IPS DF 6.9 (cell line): ENCODE results near the gene ANKMY1.

ENCODE experiments used
- DNase-seq: peaks from one replicate; pipeline ENCODE4 v3.0.0-alpha.2; 2013; ENCODE audit warnings: low read depth, low spot score
- H3K27ac ChIP-seq: one replicate; pipeline ENCODE4 v1.5.1; 2013; ENCODE audit warnings: low read length, control low read depth
- H3K27me3 ChIP-seq: 2 replicates; pipeline ENCODE4 v1.6.1; 2013; ENCODE audit warnings: mild to moderate bottlenecking, low read length; ENCODE audit not compliant: control insufficient read depth, insufficient read depth
- H3K36me3 ChIP-seq: 2 replicates; pipeline ENCODE4 v1.6.1; 2013; ENCODE audit warnings: low read length; ENCODE audit not compliant: control insufficient read depth, insufficient read depth
- H3K4me1 ChIP-seq: 2 replicates; pipeline ENCODE4 v1.6.1; 2013; ENCODE audit warnings: low read length; ENCODE audit not compliant: control insufficient read depth, insufficient read depth
- H3K4me3 ChIP-seq: 2 replicates; pipeline ENCODE4 v1.5.1; 2013; ENCODE audit warnings: mild to moderate bottlenecking, low read length
- H3K9me3 ChIP-seq: 2 replicates; pipeline ENCODE4 v1.6.1; 2013; ENCODE audit warnings: low read length, inconsistent platforms; ENCODE audit not compliant: control insufficient read depth, insufficient read depth
- WGBS: extraction: QIAGEN DNeasy Blood & Tissue Kit; methylation state at CpG from one replicate; pipeline ENCODE4 v1.1.7; 2013; ENCODE audit warnings: mixed read lengths, missing lambda C conversion rate; ENCODE audit not compliant: insufficient read length, insufficient coverage; 5-methylcytosine and 5-hydroxymethylcytosine counted together

Gene ANKMY1

DNA sequence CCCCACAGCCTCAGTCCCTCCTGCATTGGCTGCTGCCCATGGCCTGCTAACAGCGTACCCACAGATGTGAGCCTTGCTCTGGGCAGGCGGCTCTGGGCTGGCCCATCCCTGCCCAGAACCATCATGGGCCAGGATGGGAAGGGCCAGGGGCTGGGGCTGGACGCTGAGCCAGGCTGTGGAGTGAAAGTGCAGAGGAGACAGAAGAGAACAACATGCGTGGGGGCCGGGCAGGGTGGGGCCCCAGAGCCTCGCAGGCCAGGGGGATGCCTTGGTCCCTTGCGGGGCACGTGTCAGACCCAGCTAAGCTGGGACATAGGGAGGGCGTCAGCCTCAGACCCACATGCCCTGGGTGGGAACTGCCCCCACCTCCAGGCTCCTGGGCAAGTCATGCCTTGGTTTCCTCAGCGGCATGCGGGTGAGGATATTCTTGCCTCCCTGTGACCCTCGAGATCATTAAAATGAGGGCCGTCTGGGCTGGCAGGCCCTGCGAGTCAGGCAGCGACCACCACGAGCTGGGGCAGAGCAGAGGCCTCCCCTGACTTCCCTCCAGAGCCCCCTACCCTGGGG, 95.0 kb downstream of the ANKMY1 start:
- WGBS = no CpG with 5 or more reads among the region's 16 CpGs
- Histone ChIP-seq H3K9me3 (no peaks in the 10 kb centered on the region), H3K27me3 (no peaks in the 10 kb centered on the region), H3K36me3 (peaks cover 9% of the 10 kb centered on the region), H3K4me1 (peaks cover 9% of the 10 kb centered on the region), H3K27ac (no peak overlapping the region), H3K4me3 (no peak overlapping the region)
- no peak for DNase-seq

DNA sequence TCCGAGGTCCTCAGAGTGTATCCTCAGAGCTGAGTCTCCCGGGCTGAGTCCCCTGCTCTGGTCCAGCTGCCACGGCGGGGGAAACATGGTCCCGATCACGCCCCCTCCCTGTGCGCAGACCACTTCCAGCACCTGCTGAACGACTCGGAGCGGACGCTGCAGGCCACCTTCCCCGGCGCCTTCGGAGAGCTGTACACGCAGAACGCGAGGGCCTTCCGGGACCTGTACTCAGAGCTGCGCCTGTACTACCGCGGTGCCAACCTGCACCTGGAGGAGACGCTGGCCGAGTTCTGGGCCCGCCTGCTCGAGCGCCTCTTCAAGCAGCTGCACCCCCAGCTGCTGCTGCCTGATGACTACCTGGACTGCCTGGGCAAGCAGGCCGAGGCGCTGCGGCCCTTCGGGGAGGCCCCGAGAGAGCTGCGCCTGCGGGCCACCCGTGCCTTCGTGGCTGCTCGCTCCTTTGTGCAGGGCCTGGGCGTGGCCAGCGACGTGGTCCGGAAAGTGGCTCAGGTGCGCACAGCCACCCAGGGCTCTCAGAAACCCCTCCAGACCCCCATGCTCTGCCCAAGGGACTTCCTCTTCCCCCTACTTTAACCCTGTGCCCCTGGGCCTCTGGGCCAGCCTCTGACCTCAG, 95.6 kb downstream of the ANKMY1 start:
- no peak for DNase-seq
- Histone ChIP-seq H3K4me1 (peaks cover 14% of the 10 kb centered on the region), H3K36me3 (peaks cover 9% of the 10 kb centered on the region), H3K27ac (no peak overlapping the region), H3K9me3 (no peaks in the 10 kb centered on the region), H3K4me3 (no peak overlapping the region), H3K27me3 (no peaks in the 10 kb centered on the region)
- WGBS = no CpG with 5 or more reads among the region's 41 CpGs

DNA sequence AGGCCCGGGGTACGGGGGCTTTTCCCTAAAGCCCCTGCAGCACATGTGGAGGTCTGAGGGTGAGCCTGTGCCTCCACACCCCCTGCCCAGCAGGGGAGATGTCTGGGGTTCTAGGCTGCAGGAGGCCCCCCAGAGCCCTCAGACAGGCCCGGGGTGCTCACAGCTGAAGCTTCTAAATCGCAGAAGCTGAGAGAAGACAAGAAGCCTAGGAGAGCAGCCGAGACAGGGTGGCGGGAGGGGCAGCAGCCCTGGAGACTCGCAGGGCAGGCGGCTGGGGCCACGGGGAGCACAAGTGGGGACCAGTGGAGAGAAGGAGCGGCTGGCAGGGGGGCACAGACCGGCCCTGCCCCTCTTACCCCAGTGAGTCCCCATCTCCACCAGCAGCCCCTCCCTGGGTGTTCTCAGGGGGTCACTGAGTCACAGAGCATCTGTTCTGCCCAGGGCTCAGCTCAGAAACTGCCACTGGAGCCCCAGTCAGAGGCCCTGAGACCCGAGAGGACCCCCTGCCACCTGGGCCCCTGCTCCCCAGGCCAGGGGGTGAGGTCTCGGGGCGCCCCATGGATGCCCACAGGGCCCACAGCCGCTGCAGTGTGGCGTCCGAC, 96.2 kb downstream of the ANKMY1 start:
- H3K36me3 ChIP-seq = peaks cover 9% of the 10 kb centered on the region
- H3K4me1 ChIP-seq = peaks cover 14% of the 10 kb centered on the region
- no peaks in the 10 kb centered on the region for H3K9me3 ChIP-seq
- no peak for DNase-seq
- H3K27me3 ChIP-seq = no peaks in the 10 kb centered on the region
- WGBS = no CpG with 5 or more reads among the region's 17 CpGs
- H3K27ac ChIP-seq = no peak overlapping the region
- H3K4me3 ChIP-seq = no peak overlapping the region

DNA sequence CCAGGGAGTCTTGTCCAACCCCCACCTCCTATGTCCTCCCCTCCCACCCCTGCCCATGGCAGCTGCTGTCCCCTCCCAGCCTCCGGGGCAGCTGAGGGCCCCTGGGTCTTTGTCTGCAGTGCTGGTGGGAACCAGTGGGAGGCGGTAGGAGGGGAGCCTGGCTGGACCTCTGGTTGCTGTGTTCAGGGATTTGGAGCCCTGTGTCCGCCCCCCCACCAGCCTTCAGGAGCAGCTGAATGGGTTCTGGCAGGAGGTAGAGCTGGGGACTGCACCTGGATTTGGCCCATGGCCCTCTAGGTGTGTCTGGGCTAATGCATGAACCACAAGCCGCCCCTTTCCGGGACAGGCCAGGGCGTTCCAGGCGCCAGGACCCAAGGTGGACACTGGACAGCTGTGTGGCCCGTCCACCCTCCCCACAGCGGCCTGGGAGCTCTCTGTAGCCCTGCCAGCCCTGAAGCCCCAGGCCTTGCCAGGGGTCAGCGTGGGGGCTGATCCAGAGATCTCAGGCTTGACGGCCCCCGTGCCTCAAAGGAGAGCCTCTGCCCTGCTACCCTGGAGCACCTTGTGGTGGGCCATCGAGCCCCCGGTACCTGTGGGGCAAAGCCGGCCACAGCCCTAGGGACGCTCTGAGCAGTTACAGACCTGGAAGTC, 96.9 kb downstream of the ANKMY1 start:
- peaks cover 9% of the 10 kb centered on the region for H3K36me3 ChIP-seq
- H3K27me3 ChIP-seq = peaks cover 3% of the 10 kb centered on the region; the same call in 1 of the 2 replicates
- peaks cover 20% of the 10 kb centered on the region for H3K4me1 ChIP-seq
- H3K27ac ChIP-seq = no peak overlapping the region
- no peak for DNase-seq
- no peak overlapping the region for H3K4me3 ChIP-seq
- no CpG with 5 or more reads among the region's 16 CpGs for WGBS
- no peaks in the 10 kb centered on the region for H3K9me3 ChIP-seq

DNA sequence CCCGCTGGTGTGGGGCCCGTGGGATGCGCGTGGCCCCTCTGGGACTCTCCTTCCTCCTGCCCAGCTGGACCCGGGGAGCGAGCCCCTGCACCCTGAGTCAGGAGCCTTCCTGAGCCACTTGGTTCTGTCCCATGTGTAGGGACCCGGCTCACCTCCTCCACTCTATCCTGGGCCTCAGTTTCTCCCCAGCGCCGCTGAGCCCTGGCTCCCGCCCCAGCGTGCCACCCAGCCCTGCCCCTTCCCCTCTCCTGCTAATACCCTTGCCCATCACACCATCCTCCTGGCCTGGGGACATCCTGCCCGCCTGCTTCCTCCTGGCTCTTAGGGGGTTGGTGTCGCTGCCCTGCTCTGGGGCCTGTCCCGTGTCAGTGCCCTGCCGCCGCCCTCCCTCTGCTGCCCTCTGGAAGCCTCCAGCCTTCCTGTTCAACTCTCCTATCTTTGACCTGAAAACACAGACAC, 97.5 kb downstream of the ANKMY1 start:
- no peak overlapping the region for H3K27ac ChIP-seq
- no peaks in the 10 kb centered on the region for H3K9me3 ChIP-seq
- DNase-seq = no peak
- no peak overlapping the region for H3K4me3 ChIP-seq
- H3K36me3 ChIP-seq = peaks cover 9% of the 10 kb centered on the region
- WGBS = no CpG with 5 or more reads among the region's 16 CpGs
- peaks cover 21% of the 10 kb centered on the region for H3K4me1 ChIP-seq
- H3K27me3 ChIP-seq = peaks cover 4% of the 10 kb centered on the region; the same call in 1 of the 2 replicates

DNA sequence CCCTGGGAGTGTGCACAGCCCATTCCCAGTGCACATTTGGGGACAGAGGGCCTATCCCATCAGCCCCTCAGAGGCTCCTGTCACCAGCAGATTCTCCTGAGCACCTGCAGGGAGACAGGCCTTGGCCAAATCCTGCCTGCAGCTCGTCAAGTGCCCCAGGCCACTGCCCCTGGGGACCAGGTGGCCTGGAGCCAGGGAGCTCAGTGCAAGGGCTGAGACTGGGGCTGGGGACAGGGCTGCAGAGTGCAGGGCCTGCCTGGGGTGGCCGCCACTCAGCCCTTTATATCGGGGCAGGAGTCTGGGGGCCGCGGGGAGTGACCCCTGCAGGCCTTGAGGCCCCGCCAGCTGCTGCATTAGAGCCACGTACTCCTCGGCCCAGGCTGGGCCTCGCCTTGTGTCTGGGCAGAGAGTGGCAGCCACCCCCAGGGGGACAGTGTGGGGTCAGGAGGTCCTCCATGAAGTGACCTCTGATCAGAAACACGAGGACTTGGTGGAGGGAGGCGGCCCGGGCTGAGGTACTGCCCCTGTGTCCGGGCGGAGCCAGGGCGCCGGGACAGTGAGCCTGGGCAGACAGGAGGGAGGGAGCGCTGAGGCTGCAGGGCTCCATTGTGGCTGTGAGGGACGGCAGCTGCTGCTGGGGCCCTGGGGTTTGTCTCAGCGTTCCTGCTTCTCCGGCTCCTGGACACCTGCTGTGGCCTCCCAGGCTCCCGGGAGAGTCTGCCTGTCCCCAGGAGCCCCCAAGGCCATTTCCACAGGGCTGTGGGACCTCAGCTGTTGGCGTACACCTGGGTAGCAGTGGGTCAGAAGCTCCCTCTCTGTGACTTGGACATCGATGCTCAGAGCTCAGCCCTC, 98.2 kb downstream of the ANKMY1 start:
- Histone ChIP-seq H3K9me3 (no peaks in the 10 kb centered on the region), H3K27me3 (peaks cover 11% of the 10 kb centered on the region), H3K36me3 (peaks cover 9% of the 10 kb centered on the region), H3K27ac (no peak overlapping the region), H3K4me1 (peaks cover 27% of the 10 kb centered on the region), H3K4me3 (no peak overlapping the region)
- WGBS = no CpG with 5 or more reads among the region's 23 CpGs
- no peak for DNase-seq

DNA sequence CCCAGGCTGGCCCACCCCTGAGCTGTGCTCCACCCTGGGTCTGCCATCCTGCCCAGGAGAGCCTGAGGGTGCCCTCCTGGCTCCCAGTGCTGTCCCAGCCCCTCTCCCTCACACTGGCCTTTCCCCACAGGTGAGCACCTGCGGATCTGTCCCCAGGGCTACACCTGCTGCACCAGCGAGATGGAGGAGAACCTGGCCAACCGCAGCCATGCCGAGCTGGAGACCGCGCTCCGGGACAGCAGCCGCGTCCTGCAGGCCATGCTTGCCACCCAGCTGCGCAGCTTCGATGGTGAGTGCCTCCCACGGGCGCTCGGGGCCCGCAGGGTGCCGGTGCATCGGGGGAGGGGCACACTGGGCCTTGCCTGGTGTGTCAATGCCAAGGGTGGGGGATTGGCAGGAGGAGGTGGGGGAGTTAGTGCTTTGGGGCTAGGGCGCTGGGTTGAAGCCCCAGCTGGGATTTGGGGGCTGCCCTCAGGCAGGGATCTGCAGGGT, 98.8 kb downstream of the ANKMY1 start:
- Histone ChIP-seq H3K9me3 (no peaks in the 10 kb centered on the region), H3K4me3 (no peak overlapping the region), H3K27me3 (peaks cover 18% of the 10 kb centered on the region), H3K36me3 (peaks cover 4% of the 10 kb centered on the region; the same call in 1 of the 2 replicates), H3K4me1 (peaks cover 30% of the 10 kb centered on the region), H3K27ac (no peak overlapping the region)
- no CpG with 5 or more reads among the region's 18 CpGs for WGBS
- DNase-seq = no peak

DNA sequence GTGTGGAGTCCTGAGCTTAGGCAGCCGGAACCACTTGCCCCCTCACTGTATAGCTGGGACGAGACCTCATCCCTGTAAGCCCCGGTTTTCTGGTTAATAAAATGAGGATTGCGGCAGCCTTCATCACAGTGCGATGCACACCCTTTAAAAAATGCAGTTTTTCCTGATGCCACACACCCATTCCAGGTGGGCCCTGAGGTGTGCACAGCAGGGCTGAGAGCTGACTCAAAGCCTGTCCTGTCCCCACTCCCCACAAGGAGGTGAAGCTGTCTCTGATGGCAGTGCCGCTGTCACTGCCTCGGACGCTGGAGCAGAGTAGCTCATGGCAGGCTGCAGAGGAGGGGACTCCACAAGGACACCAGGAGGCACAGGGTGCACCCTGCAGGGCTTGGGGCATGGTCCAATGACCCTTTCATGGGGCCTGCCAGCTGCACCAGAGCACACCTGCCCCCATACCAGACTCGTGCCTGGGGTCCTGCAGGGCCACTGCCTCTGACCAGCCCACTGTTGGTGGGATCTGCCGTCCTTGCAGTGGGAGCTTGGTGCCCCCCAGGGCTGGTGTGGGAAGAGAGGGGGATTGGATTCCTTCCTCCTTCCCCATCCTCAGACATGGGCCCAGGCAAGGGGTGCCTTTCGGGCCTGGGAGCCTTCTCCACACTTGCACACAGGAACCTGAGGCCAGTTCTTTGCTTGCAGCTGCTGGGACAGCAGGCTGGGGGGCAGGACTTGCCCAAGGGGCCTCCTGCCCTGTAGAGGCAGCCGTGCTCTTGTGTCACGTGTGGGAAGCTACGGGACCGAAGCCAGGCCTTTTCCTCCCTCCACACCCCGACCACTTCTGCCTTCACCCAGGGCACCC, 99.5 kb downstream of the ANKMY1 start:
- peaks cover 18% of the 10 kb centered on the region for H3K27me3 ChIP-seq
- H3K27ac ChIP-seq = no peak overlapping the region
- no peaks in the 10 kb centered on the region; the same call in 1 of the 2 replicates for H3K36me3 ChIP-seq
- no peak overlapping the region for H3K4me3 ChIP-seq
- H3K9me3 ChIP-seq = no peaks in the 10 kb centered on the region
- no peak for DNase-seq
- no CpG with 5 or more reads among the region's 16 CpGs for WGBS
- H3K4me1 ChIP-seq = peaks cover 30% of the 10 kb centered on the region

DNA sequence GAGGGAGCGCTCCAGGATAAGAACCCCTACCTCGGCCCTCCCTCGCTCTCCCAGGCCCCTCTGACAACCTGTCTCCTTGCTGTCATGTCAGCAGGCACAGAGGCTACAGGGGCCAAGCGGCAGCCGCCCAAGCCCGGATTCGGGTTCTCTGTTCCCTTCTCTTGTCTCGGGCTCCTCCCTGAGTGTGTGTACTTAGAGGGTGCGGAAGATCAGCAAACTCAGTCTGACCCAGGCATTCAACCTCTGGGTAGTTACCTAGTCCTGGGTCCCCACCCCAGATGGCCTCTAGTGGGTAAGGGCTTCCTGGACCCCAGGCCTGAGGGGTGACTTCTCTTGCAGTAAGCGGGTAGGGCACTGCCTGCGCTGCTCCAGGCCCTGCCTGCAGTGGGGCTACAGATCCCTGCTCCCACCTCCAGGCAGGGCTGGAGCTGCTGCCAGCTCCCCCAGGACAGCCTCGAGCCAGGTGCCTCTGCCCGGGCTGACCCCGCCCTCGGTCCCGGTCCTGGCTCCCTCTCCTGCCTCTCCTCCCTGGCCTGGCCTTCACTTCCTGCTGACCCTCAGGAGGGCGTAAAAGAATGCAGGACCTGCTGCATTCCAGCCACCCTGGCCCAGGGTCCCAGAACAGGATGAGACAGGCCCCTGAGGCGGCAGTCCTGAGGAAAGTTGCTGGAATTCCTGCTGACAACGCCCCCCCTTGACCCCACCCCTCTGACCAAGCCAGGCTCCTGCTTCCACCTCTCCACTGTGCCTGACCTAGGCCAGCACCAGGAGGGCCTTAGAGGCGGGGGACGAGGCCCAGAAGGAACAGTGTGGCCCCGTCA, 100.4 kb downstream of the ANKMY1 start:
- Histone ChIP-seq H3K4me3 (no peak overlapping the region), H3K36me3 (no peaks in the 10 kb centered on the region; the same call in 1 of the 2 replicates), H3K9me3 (no peaks in the 10 kb centered on the region), H3K27me3 (peaks cover 18% of the 10 kb centered on the region), H3K4me1 (peaks cover 30% of the 10 kb centered on the region), H3K27ac (no peak overlapping the region)
- no CpG with 5 or more reads among the region's 22 CpGs for WGBS
- no peak for DNase-seq
